Activated T-helper 1 cell treated with Interleukin-2 at 50 U/mL for 16 hours (primary cell): Measurements from ENCODE around the gene SDK2.

Experiments
- DNase-seq: peaks from one replicate; pipeline ENCODE4 v3.0.0-alpha.2; 2020; ENCODE audit warnings: low read depth

SDK2 gene

GRCh38 chr17:73586275-73586832 lies 57.9 kb downstream of the SDK2 start:
- no peak for DNase-seq

GRCh38 chr17:73585583-73585982 lies 58.7 kb downstream of the SDK2 start:
- DNase-seq: no peak

- DNase-seq: no peak
Observed at GRCh38 chr17:73584987-73585386, 59.3 kb downstream of the SDK2 start.

GRCh38 chr17:73584049-73584448 lies 60.2 kb downstream of the SDK2 start:
- DNase-seq: no peak

- no peak for DNase-seq
Observed at GRCh38 chr17:73582821-73583220, 61.4 kb downstream of the SDK2 start.

GRCh38 chr17:73582359-73582758 lies 61.9 kb downstream of the SDK2 start:
- DNase-seq: no peak

- DNase-seq: no peak
Observed at GRCh38 chr17:73581379-73581778, 62.9 kb downstream of the SDK2 start.

- no peak for DNase-seq
Observed at GRCh38 chr17:73580073-73580710, 64.1 kb downstream of the SDK2 start.

- no peak for DNase-seq
Observed at GRCh38 chr17:73576556-73577098, 67.6 kb downstream of the SDK2 start.

GRCh38 chr17:73575470-73576221 lies 68.6 kb downstream of the SDK2 start:
- no peak for DNase-seq

GRCh38 chr17:73571511-73572130 lies 72.6 kb downstream of the SDK2 start:
- no peak for DNase-seq

GRCh38 chr17:73569762-73570319 lies 74.4 kb downstream of the SDK2 start:
- DNase-seq: no peak

GRCh38 chr17:73568934-73569333 lies 75.3 kb downstream of the SDK2 start:
- no peak for DNase-seq

GRCh38 chr17:73566905-73567782 lies 77.1 kb downstream of the SDK2 start:
- DNase-seq: no peak

- no peak for DNase-seq
Observed at GRCh38 chr17:73564843-73565242, 79.4 kb downstream of the SDK2 start.

GRCh38 chr17:73562896-73563295 lies 81.3 kb downstream of the SDK2 start:
- DNase-seq: no peak

GRCh38 chr17:73561111-73561510 lies 83.1 kb downstream of the SDK2 start:
- no peak for DNase-seq

GRCh38 chr17:73560661-73561060 lies 83.6 kb downstream of the SDK2 start:
- no peak for DNase-seq

- no peak for DNase-seq
Observed at GRCh38 chr17:73559532-73559931, 84.7 kb downstream of the SDK2 start.

- no peak for DNase-seq
Observed at GRCh38 chr17:73555199-73555960, 88.9 kb downstream of the SDK2 start.

GRCh38 chr17:73554498-73554897 lies 89.7 kb downstream of the SDK2 start:
- no peak for DNase-seq
